GM06990 (cell line): Measurements from ENCODE around the gene ACSS2.
A peak's percentile ranks its signal among the peaks of the same experiment; 100 is the strongest.

Experiments
- DNase-seq: peaks from one replicate; pipeline ENCODE4 v3.0.0-alpha.2; 2011; ENCODE audit not compliant: insufficient read length; ENCODE audit errors: extremely low read depth
- H3K27me3 ChIP-seq: replicated peaks from 2 replicates; pipeline ENCODE4 v1.6.0; 2011; ENCODE audit warnings: low read length; ENCODE audit not compliant: control insufficient read depth, insufficient read depth
- H3K36me3 ChIP-seq: 2 replicates; pipeline ENCODE4 v1.5.1; 2011; ENCODE audit warnings: low read length; ENCODE audit not compliant: control insufficient read depth, insufficient read depth
- H3K4me3 ChIP-seq: replicated peaks from 2 replicates; pipeline ENCODE4 v1.5.1; 2011; ENCODE audit warnings: low read depth, mild to moderate bottlenecking, control low read depth, low read length
- TF ChIP-seq, protein P1 (sequence below): IDR thresholded peaks from 2 replicates; pipeline ENCODE4 v1.5.1; 2011; ENCODE audit warnings: low read length, control low read depth, mild to moderate bottlenecking, inconsistent platforms; ENCODE audit not compliant: insufficient read depth, poor library complexity, severe bottlenecking

The ACSS2 gene, protein sequence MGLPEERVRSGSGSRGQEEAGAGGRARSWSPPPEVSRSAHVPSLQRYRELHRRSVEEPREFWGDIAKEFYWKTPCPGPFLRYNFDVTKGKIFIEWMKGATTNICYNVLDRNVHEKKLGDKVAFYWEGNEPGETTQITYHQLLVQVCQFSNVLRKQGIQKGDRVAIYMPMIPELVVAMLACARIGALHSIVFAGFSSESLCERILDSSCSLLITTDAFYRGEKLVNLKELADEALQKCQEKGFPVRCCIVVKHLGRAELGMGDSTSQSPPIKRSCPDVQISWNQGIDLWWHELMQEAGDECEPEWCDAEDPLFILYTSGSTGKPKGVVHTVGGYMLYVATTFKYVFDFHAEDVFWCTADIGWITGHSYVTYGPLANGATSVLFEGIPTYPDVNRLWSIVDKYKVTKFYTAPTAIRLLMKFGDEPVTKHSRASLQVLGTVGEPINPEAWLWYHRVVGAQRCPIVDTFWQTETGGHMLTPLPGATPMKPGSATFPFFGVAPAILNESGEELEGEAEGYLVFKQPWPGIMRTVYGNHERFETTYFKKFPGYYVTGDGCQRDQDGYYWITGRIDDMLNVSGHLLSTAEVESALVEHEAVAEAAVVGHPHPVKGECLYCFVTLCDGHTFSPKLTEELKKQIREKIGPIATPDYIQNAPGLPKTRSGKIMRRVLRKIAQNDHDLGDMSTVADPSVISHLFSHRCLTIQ

DNA sequence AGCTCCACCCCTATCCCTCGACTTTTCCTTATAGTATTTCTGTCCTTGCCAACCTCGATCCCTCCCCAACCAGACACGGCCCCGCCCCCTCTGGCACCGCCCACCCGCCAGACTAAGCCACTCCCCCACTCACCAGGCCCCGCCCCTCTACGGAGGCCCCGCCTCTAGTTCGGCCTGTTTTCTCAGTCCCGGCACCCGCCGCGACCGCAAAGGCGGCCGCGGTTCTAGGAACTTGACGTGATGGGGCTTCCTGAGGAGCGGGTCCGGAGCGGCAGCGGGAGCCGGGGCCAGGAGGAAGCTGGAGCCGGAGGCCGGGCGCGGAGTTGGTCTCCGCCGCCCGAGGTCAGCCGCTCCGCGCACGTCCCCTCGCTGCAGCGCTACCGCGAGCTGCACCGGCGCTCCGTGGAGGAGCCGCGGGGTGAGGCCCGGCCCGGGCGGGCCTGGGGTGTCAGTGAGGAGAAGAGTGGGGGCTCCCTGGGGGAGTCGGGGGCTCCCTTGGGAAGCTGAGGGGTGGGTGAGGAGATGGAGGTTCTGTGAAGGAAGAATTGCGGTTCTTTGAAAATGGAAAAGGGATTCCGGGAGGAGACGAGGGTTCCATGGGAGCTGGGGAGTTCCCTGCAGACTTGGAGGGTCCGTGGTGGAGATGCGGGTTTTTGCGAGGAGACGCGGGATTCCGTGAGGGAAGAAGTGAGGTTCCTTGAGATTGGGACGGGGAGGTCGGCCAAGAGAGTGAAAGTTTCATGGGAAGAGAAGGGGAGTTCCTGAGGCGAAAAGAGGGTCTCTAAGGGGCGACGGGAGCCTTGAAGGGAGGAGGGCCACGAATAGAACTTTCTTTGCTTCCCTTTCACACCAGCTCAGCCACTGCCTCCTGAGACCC, at the start of gene ACSS2:
Gene ACSS2, plus strand, starts transcription at position 207 of the 877 bp plus-strand sequence. Its CDS starts 34 bp downstream, at position 241.
- TF ChIP-seq, protein P1, sequence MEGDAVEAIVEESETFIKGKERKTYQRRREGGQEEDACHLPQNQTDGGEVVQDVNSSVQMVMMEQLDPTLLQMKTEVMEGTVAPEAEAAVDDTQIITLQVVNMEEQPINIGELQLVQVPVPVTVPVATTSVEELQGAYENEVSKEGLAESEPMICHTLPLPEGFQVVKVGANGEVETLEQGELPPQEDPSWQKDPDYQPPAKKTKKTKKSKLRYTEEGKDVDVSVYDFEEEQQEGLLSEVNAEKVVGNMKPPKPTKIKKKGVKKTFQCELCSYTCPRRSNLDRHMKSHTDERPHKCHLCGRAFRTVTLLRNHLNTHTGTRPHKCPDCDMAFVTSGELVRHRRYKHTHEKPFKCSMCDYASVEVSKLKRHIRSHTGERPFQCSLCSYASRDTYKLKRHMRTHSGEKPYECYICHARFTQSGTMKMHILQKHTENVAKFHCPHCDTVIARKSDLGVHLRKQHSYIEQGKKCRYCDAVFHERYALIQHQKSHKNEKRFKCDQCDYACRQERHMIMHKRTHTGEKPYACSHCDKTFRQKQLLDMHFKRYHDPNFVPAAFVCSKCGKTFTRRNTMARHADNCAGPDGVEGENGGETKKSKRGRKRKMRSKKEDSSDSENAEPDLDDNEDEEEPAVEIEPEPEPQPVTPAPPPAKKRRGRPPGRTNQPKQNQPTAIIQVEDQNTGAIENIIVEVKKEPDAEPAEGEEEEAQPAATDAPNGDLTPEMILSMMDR = no peak
- peak; percentile 89 for DNase-seq
- Histone ChIP-seq H3K27me3 (no peaks in the 10 kb centered on the region; the same call in 1 of the 2 replicates), H3K4me3 (peak within 1 kb of the TSS; percentile 74), H3K36me3 (no peaks in the 10 kb centered on the region)

DNA sequence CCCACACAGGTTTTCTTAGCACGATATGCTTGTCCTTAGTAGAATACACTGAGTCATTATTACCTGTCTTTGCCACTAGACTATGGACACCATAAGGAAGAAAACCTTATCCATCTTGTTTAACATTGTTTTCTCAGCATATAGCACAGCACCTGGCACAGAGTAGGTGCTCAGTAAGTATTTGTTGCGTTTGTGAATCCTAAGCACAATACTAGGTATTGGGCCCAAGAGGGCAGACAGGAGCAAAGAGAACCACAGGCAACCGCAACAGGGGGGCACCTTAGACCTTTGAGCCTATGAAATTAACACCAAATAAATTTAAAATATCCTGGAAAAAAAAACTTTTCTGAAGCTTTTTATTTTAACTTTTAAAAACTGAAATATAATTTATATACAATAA, 47.2 kb upstream of the ACSS2 start:
- Histone ChIP-seq H3K36me3 (no peaks in the 10 kb centered on the region), H3K27me3 (no peaks in the 10 kb centered on the region), H3K4me3 (no peak overlapping the region)
- DNase-seq = no peak
- TF ChIP-seq, protein P1 = no peak

DNA sequence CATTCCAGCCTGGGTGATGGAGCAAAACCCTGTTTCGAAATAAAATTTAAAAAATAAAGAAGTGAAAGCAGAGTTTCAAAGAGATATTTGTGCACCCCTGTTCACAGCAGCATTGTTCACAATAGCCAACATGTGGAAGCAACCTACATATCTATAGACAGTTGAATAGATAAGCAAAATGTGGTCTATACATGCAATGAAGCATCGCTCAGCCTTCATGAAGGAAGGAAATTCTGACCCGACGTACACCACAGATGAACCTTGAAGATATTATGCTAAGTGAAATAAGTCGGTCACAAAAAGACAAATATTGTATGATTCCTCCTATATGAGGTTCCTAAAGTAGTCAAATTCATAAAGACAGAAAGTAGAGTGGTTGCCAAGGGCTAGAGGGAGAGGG, 44.5 kb upstream of the ACSS2 start:
- no peak for DNase-seq
- no peaks in the 10 kb centered on the region for H3K36me3 ChIP-seq
- TF ChIP-seq, protein P1 = no peak
- no peaks in the 10 kb centered on the region for H3K27me3 ChIP-seq
- H3K4me3 ChIP-seq = no peak overlapping the region

DNA sequence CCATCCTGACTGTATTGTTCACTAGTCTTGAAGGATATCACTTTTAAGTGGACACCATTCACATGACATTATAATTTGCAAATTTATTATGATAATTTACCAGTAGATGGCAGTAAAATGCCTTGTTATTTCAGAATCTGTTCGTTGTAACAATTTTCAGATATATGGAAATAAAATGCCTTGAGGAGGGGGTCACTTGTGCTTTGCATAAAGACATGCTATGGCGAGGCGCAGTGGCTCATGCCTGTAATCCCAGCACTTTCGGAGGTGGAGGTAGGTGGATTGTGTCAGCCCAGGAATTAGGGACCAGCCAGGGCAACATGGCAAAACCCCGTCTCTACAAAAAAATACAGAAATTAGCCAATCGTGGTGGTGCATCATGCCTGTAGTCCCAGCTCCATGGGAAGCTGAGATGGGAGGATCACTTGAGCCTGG, 41.9 kb upstream of the ACSS2 start:
- Histone ChIP-seq H3K27me3 (no peaks in the 10 kb centered on the region), H3K36me3 (no peaks in the 10 kb centered on the region), H3K4me3 (no peak overlapping the region)
- no peak for DNase-seq
- TF ChIP-seq, protein P1 = peak; percentile 20

DNA sequence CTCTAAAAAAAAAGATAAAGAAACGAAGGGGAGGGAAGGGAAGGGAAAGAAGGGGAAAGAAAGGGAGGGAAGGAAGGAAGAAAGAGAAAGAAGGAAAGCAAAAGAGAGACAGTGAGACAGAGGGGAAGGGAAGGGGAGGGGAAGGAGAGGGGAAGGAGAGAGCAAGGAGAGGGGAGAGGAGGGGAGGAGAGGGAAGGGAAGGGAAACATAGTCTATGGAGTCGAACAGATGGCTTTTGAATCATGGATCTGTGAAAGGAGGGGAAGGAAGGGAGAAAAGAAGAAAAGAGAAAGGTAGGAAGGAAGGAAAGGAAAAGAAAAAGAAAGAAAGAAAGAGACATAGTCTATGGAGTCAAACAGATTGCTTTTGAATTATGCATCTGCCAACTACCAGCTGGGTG, 34.3 kb upstream of the ACSS2 start:
- DNase-seq = no peak
- H3K27me3 ChIP-seq = no peaks in the 10 kb centered on the region
- TF ChIP-seq, protein P1 = no peak
- no peak overlapping the region for H3K4me3 ChIP-seq
- H3K36me3 ChIP-seq = no peaks in the 10 kb centered on the region
